ENCODE data around the gene ZNF500. TPM values are rescaled to one million over a fixed set of nuclear protein-coding genes. Genes with fewer than 3 reads are reported as not detected.

ZNF500 gene
- polyA plus RNA-seq, 2 of the 4 experiments (the other 2 are of a cell fraction), result 4.6 to 6.7 TPM

- no peak overlapping the region for H3K27ac ChIP-seq
- no peaks in the 10 kb centered on the region for H3K9me3 ChIP-seq
- WGBS (ENCODE audit: missing lambda C conversion rate), result 88% methylated on average over 14 of the region's 14 CpGs
- ChIA-PET POLR2A (interaction anchor here (0.7 to 1.5 kb wide), 2 partner anchors 13 to 21 kb away, joined by 3 to 7 read pairs; partner anchors contain the start of gene DNAAF8), CTCF (interaction anchor here (1.3 to 1.6 kb wide), 2 partner anchors 8 to 21 kb away, joined by 3 to 5 read pairs; no protein-coding TSS in a partner anchor)
- FAIRE-seq (no peak), ATAC-seq (no peak), DNase-seq (ENCODE audit: low read depth in 1 of 2, low spot score in 1 of 2) (no peak)
- TF ChIP-seq GATA3 (IDR thresholded peaks at IDR 0.05; ENCODE audit: borderline replicate concordance) (no peak), ESRRA (IDR thresholded peaks at IDR 0.05; ENCODE audit: borderline replicate concordance, low read length) (no peak), NFE2L2 (conservative IDR thresholded peaks at IDR 0.05; ENCODE audit: low read length) (no peak), KDM5A (IDR thresholded peaks at IDR 0.05) (no peak), EHMT2 (IDR thresholded peaks at IDR 0.05; ENCODE audit: low read depth) (no peak), MYC (IDR thresholded peaks at IDR 0.05; ENCODE audit: borderline replicate concordance, low read length) (no peak), NR3C1 (IDR thresholded peaks at IDR 0.05) (no peak), EP300 (IDR thresholded peaks at IDR 0.05) (no peak), JUNB (IDR thresholded peaks at IDR 0.05) (no peak), HOXB5 (CRISPR knock-in tag; IDR thresholded peaks at IDR 0.05) (no peak), CHD4 (IDR thresholded peaks at IDR 0.05; ENCODE audit: borderline replicate concordance) (no peak), RNF2 (IDR thresholded peaks at IDR 0.05; ENCODE audit: borderline replicate concordance, low read depth) (no peak), HOXB13 (CRISPR knock-in tag; IDR thresholded peaks at IDR 0.05; ENCODE audit: low read depth) (no peak), KDM1A (IDR thresholded peaks at IDR 0.05; ENCODE audit: low read depth) (no peak), CEBPB (IDR thresholded peaks at IDR 0.05) (no peak), CHD2 (IDR thresholded peaks at IDR 0.05; ENCODE audit: low read length, partially characterized antibody) (no peak)
- H3K4me2 ChIP-seq, result no peak overlapping the region
- no peaks in the 10 kb centered on the region for H3K4me1 ChIP-seq
- no peak overlapping the region for H3K4me3 ChIP-seq
Measured at GRCh38 chr16:4747906-4748681, 18.9 kb downstream of the ZNF500 start.

- Histone ChIP-seq H3K9me3 (no peaks in the 10 kb centered on the region), H3K4me1 (no peaks in the 10 kb centered on the region), H3K4me3 (no peak overlapping the region), H3K4me2 (no peak overlapping the region), H3K27ac (no peak overlapping the region)
- ChIA-PET CTCF (interaction anchor here (1.0 to 1.6 kb wide), 3 partner anchors 9 to 208 kb away, joined by 3 to 5 read pairs (median 3); no protein-coding TSS in a partner anchor), POLR2A (interaction anchor here (0.7 to 1.5 kb wide), 2 partner anchors 12 to 22 kb away, joined by 3 to 7 read pairs; partner anchors contain the start of gene DNAAF8)
- 84% methylated on average over 7 of the region's 15 CpGs for WGBS (ENCODE audit: missing lambda C conversion rate)
- ATAC-seq (no peak), DNase-seq (ENCODE audit: low read depth in 1 of 2, low spot score in 1 of 2) (no peak), FAIRE-seq (no peak)
- TF ChIP-seq SREBF2 (IDR thresholded peaks at IDR 0.05) (no peak), CBX2 (IDR thresholded peaks at IDR 0.05; ENCODE audit: borderline replicate concordance, low read depth) (no peak), RNF2 (IDR thresholded peaks at IDR 0.05; ENCODE audit: borderline replicate concordance, low read depth) (no peak), KDM1A (IDR thresholded peaks at IDR 0.05; ENCODE audit: low read depth) (no peak), MYC (IDR thresholded peaks at IDR 0.05; ENCODE audit: borderline replicate concordance, low read length) (no peak), NR3C1 (IDR thresholded peaks at IDR 0.05) (no peak), HES2 (IDR thresholded peaks at IDR 0.05) (no peak), ELK1 (IDR thresholded peaks at IDR 0.05; ENCODE audit: low read depth, low read length) (no peak), E2F6 (IDR thresholded peaks at IDR 0.05; ENCODE audit: borderline replicate concordance, low read depth) (no peak), ZC3H11A (IDR thresholded peaks at IDR 0.05) (no peak), ZNF302 (CRISPR knock-in tag; IDR thresholded peaks at IDR 0.05) (no peak), KDM5A (IDR thresholded peaks at IDR 0.05) (no peak), JUNB (IDR thresholded peaks at IDR 0.05) (no peak), REST (IDR thresholded peaks at IDR 0.05) (no peak), HMGXB4 (CRISPR knock-in tag; IDR thresholded peaks at IDR 0.05; ENCODE audit: borderline replicate concordance) (no peak)
Measured at GRCh38 chr16:4746991-4747574, 19.9 kb downstream of the ZNF500 start.

Data from A549 (cell line).